ENCODE data around the gene STK25. TPM values are rescaled to one million over a fixed set of nuclear protein-coding genes. Genes with fewer than 3 reads are reported as not detected.

The STK25 gene
- total and polyA plus RNA-seq, 2 of the 8 experiments (the other 6 are each of a cell fraction or from before 2014, with no cell fraction given): 159 to 546 TPM

GRCh38 chr2:241475267-241475666 is 33.1 kb downstream of the STK25 start:
- Histone ChIP-seq H4K91ac (replicated peaks; ENCODE audit: insufficient read length, low read length) (no peak overlapping the region), H3K14ac (ENCODE audit: insufficient read length) (no peak overlapping the region), H2BK5ac (ENCODE audit: low read depth, low read length) (no peak overlapping the region), H2BK120ac (replicated peaks; ENCODE audit: low read depth, low read length) (no peak overlapping the region), H2BK20ac (ENCODE audit: low read length) (no peak overlapping the region), H3K4me1 (replicated peaks in 1 of 4; ENCODE audit: control insufficient read depth in 3 of 4, insufficient read depth in 4 of 4, low read length in 3 of 4) (no peaks in the 10 kb centered on the region), H3K4me3 (ENCODE audit: extremely low read depth in 1 of 4, insufficient read depth in 2 of 4, low read depth in 3 of 4, low read length in 4 of 4) (no peak overlapping the region), H3K9me3 (ENCODE audit: insufficient read depth in 2 of 2, low read depth in 1 of 2, low read length in 1 of 2) (no peaks in the 10 kb centered on the region; a peak in 1 of 4 replicates), H3K36me3 (ENCODE audit: control insufficient read depth in 2 of 4, insufficient read depth in 4 of 4, low read length in 3 of 4) (no peaks in the 10 kb centered on the region), H3K23me2 (ENCODE audit: low read depth, low read length) (no peaks in the 10 kb centered on the region), H3K79me1 (ENCODE audit: low read depth, low read length) (no peaks in the 10 kb centered on the region), H3K4me2 (ENCODE audit: insufficient read depth in 1 of 2, low read depth in 2 of 2, low read length in 2 of 2) (no peak overlapping the region), H2BK15ac (ENCODE audit: low read length) (no peak overlapping the region), H3K9ac (replicated peaks in 1 of 4; ENCODE audit: extremely low read depth in 1 of 4, low read depth in 3 of 4, low read length in 3 of 4) (no peak overlapping the region), H4K20me1 (replicated peaks in 1 of 2; ENCODE audit: control insufficient read depth in 1 of 2, insufficient read depth in 2 of 2, low read length in 2 of 2) (no peaks in the 10 kb centered on the region), H3K27ac (ENCODE audit: low read depth, low read length) (no peak overlapping the region), H3K56ac (replicated peaks; ENCODE audit: insufficient read length, low read depth, low read length) (no peak overlapping the region), H2BK12ac (ENCODE audit: low read depth, low read length) (no peak overlapping the region), H3K4ac (replicated peaks; ENCODE audit: insufficient read length, low read depth, low read length) (no peak overlapping the region), H3K18ac (ENCODE audit: extremely low read depth, low read length) (no peak overlapping the region), H3K79me2 (ENCODE audit: control insufficient read depth in 1 of 2, insufficient read depth in 2 of 2, low read length in 2 of 2) (no peaks in the 10 kb centered on the region), H4K8ac (ENCODE audit: extremely low read depth, insufficient read depth, low read length) (no peak overlapping the region), H2AFZ (ENCODE audit: low read length) (no peak overlapping the region), H3K23ac (ENCODE audit: insufficient read length) (no peak overlapping the region), H4K5ac (ENCODE audit: insufficient read length, low read depth, low read length) (no peak overlapping the region), H2AK5ac (ENCODE audit: low read depth, low read length) (no peak overlapping the region), H3K27me3 (replicated peaks in 1 of 4; ENCODE audit: control insufficient read depth in 3 of 4, extremely low read depth in 1 of 4, insufficient read depth in 3 of 4, low read length in 3 of 4) (no peaks in the 10 kb centered on the region)
- ChIA-PET CTCF (ENCODE audit: partially characterized antibody) (interaction anchor here (1.0 to 1.7 kb wide), 2 partner anchors 15 to 29 kb away, joined by 3 read pairs; no protein-coding TSS in a partner anchor), POLR2A (ENCODE audit: partially characterized antibody) (no interaction called here)
- no peak for FAIRE-seq
- no peak for DNase-seq (ENCODE audit: low read depth in 1 of 2, low spot score in 2 of 2)
- WGBS, 2 experiments (ENCODE audit: extremely low coverage in 1 of 2, insufficient coverage in 1 of 2, insufficient read length in 1 of 2, insufficient replicate concordance in 2 of 2, low coverage in 1 of 2, low lambda C conversion rate in 2 of 2, missing lambda C conversion rate in 1 of 2): 90% methylated on average over 3 of the region's 3 CpGs; no CpG with 5 or more reads in 1 of the 2 experiments
- TF ChIP-seq RNF2 (IDR thresholded peaks at IDR 0.05; ENCODE audit: borderline replicate concordance, low read depth, low read length, missing control alignments, poor library complexity, severe bottlenecking) (no peak), ATF3 (IDR thresholded peaks at IDR 0.05; ENCODE audit: insufficient read depth, low read depth, low read length) (no peak), JUN (IDR thresholded peaks at IDR 0.05; ENCODE audit: low read depth, low read length) (no peak), TAF7 (optimal IDR thresholded peaks at IDR 0.05; ENCODE audit: borderline replicate concordance, low read depth, low read length) (no peak), SP2 (IDR thresholded peaks at IDR 0.05; ENCODE audit: low read length) (no peak), KDM4A (IDR thresholded peaks at IDR 0.05; ENCODE audit: low read depth, low read length, severe bottlenecking) (no peak), POLR2A (IDR thresholded peaks at IDR 0.05; ENCODE audit: control extremely low read depth in 1 of 2, low read depth in 2 of 2, low read length in 2 of 2) (no peak), GABPA (IDR thresholded peaks at IDR 0.05; ENCODE audit: borderline replicate concordance, insufficient read depth, low read length) (no peak), SP1 (IDR thresholded peaks at IDR 0.05; ENCODE audit: low read depth, low read length) (no peak), CHD2 (IDR thresholded peaks at IDR 0.05; ENCODE audit: low read length) (no peak), PHF8 (conservative IDR thresholded peaks at IDR 0.05; ENCODE audit: low read depth, low read length) (no peak), TCF12 (IDR thresholded peaks at IDR 0.05; ENCODE audit: low read depth, low read length) (no peak), SP4 (IDR thresholded peaks at IDR 0.05; ENCODE audit: low read length) (no peak), ASH2L (IDR thresholded peaks at IDR 0.05; ENCODE audit: low read length) (no peak), TAF1 (IDR thresholded peaks at IDR 0.05; ENCODE audit: low read depth, low read length) (no peak)
